Activated CD8-positive, alpha-beta T cell treated with anti-CD3 and anti-CD28 coated beads for 36 hours (primary cell): ENCODE data around the gene COA1. TPM values are rescaled to one million over a fixed set of nuclear protein-coding genes. Genes with fewer than 3 reads are reported as not detected.

Experiments used
- ATAC-seq: fragments of 200-7000 bp; cut with Tn5 transposase; one replicate; pipeline ENCODE4 v1.10.0; 2021; ENCODE audit warnings: mild to moderate bottlenecking, moderate library complexity
- CTCF ChIA-PET: fragments of 350-600 bp; sonication (Branson Sonifier 250); formaldehyde crosslinking; loops from one replicate; lab custom pipeline; 2021; ENCODE audit warnings: antibody characterized with exemption; lab: Charles Lee
- POLR2A ChIA-PET: fragments of 350-600 bp; sonication (Branson Sonifier 250); formaldehyde crosslinking; loops from one replicate; lab custom pipeline; 2021; ENCODE audit warnings: antibody characterized with exemption; lab: Charles Lee
- DNase-seq: peaks from one replicate; pipeline ENCODE4 v3.0.0-alpha.2; 2020
- H3K27ac Mint-ChIP-seq: one replicate; pipeline ENCODE4 v1.8.0; 2021; ENCODE audit warnings: mild to moderate bottlenecking, mixed read lengths
- H3K27me3 Mint-ChIP-seq: one replicate; pipeline ENCODE4 v1.8.0; 2021; ENCODE audit warnings: mixed read lengths
- H3K36me3 Mint-ChIP-seq: one replicate; pipeline ENCODE4 v1.8.0; 2021; ENCODE audit warnings: low read depth, mixed read lengths
- H3K4me1 Mint-ChIP-seq: one replicate; pipeline ENCODE4 v1.8.0; 2021; ENCODE audit warnings: low read depth, mixed read lengths
- H3K4me3 Mint-ChIP-seq: one replicate; pipeline ENCODE4 v1.8.0; 2021; ENCODE audit warnings: mild to moderate bottlenecking, moderate library complexity, mixed read lengths
- H3K9me3 Mint-ChIP-seq: one replicate; pipeline ENCODE4 v1.8.0; 2021; ENCODE audit warnings: mixed read lengths
- intact Hi-C: fragments of 100-400 bp; cut with micrococcal nuclease; formaldehyde crosslinking; loops from one replicate; pipeline ENCODE4 v1.10.0; 2022
- total RNA-seq, 2 experiments: library from RNA; stranded (reverse); gene quantifications; one replicate each; pipeline ENCODE4 v1.2.3, GENCODE V29; 2021
- TF ChIP-seq, protein P1 (sequence below): fragments of 200-600 bp; IDR thresholded peaks from one replicate; pipeline ENCODE4 v1.8.0; 2022; ENCODE audit warnings: antibody characterized with exemption, mild to moderate bottlenecking

The COA1 gene
- total RNA-seq, 2 experiments from 2014 or later = 78.8 to 85.6 TPM

DNA sequence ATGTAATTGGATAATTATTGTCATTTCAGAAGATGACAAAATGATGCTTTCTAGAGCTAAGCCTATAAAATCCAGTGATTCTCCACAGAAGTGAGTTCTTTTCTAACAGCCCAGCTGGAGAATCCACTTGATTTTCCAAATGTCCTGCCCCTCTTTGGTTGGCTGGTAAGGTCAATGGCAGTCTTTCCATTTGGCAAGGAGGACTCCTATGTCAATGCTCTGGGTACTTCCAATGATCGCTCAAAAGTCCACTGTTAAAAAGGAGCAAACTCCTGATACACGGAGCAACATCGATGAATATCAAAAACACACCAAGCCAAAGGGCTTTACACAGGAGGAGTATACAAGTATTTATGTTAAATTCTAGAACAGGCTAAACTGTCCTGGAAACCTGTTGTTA is 88.6 kb downstream of the COA1 start:
- H3K27me3 Mint-ChIP-seq = no peaks in the 10 kb centered on the region
- ATAC-seq (no peak), DNase-seq (no peak)
- POLR2A ChIA-PET = interaction anchor here (0.6 to 3.1 kb wide), 6 partner anchors 8 to 54 kb away, joined by 3 to 16 read pairs (median 3); no protein-coding TSS in a partner anchor
- H3K9me3 Mint-ChIP-seq = no peaks in the 10 kb centered on the region
- H3K4me1 Mint-ChIP-seq = peaks cover 94% of the 10 kb centered on the region
- no peak overlapping the region for H3K4me3 Mint-ChIP-seq
- CTCF ChIA-PET = interaction anchor here (1.0 to 6.7 kb wide), 4 partner anchors 15 to 59 kb away, joined by 5 to 61 read pairs (median 16); partner anchors contain the start of gene STK17A
- intact Hi-C loops = no loop called here
- TF ChIP-seq, protein P1, sequence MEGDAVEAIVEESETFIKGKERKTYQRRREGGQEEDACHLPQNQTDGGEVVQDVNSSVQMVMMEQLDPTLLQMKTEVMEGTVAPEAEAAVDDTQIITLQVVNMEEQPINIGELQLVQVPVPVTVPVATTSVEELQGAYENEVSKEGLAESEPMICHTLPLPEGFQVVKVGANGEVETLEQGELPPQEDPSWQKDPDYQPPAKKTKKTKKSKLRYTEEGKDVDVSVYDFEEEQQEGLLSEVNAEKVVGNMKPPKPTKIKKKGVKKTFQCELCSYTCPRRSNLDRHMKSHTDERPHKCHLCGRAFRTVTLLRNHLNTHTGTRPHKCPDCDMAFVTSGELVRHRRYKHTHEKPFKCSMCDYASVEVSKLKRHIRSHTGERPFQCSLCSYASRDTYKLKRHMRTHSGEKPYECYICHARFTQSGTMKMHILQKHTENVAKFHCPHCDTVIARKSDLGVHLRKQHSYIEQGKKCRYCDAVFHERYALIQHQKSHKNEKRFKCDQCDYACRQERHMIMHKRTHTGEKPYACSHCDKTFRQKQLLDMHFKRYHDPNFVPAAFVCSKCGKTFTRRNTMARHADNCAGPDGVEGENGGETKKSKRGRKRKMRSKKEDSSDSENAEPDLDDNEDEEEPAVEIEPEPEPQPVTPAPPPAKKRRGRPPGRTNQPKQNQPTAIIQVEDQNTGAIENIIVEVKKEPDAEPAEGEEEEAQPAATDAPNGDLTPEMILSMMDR = no peak
- peak overlapping the region; percentile 84 for H3K27ac Mint-ChIP-seq
- peaks cover 79% of the 10 kb centered on the region for H3K36me3 Mint-ChIP-seq

DNA sequence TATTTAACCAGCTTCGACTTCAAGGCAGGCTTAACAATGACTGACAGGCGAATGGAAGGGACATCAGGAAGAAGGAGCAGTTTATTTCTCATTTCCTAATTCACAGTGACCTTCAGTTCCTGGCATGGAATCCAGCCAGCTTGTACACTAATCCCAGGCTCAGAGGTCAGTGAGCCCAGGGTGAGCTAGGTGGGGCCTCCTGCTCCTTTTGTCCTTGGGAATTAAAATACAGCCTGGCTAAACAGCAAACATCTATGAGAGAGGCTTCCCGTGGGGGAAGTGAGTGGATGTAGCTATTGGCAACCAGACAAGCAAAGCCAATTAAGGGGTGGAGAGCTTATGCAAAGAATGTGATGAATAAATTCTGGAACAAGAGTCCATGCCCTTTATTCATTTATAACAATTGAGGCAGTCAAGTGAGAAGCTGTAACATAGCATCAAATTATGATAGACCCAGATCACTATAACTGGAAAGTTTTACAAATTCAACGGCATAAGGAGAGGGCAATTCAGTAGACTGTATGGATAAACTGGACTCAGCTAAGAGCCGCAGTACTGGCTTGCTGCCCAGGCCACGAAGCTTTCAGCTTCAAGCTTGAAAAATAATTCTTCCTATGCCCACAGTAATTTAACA is 89.3 kb downstream of the COA1 start:
- peak overlapping the region; percentile 7 for H3K4me3 Mint-ChIP-seq
- no peaks in the 10 kb centered on the region for H3K9me3 Mint-ChIP-seq
- H3K36me3 Mint-ChIP-seq = peaks cover 78% of the 10 kb centered on the region
- TF ChIP-seq, protein P1 = no peak
- peak overlapping the region; percentile 84 for H3K27ac Mint-ChIP-seq
- H3K27me3 Mint-ChIP-seq = no peaks in the 10 kb centered on the region
- intact Hi-C loops = no loop called here
- CTCF ChIA-PET = interaction anchor here (0.7 to 6.7 kb wide), 8 partner anchors 8 to 198 kb away, joined by 3 to 61 read pairs (median 4); partner anchors contain the start of gene STK17A
- POLR2A ChIA-PET = interaction anchor here (1.2 to 3.1 kb wide), 7 partner anchors 9 to 54 kb away, joined by 3 to 16 read pairs (median 3); no protein-coding TSS in a partner anchor
- DNase-seq = no peak
- no peak for ATAC-seq
- H3K4me1 Mint-ChIP-seq = peaks cover 94% of the 10 kb centered on the region

DNA sequence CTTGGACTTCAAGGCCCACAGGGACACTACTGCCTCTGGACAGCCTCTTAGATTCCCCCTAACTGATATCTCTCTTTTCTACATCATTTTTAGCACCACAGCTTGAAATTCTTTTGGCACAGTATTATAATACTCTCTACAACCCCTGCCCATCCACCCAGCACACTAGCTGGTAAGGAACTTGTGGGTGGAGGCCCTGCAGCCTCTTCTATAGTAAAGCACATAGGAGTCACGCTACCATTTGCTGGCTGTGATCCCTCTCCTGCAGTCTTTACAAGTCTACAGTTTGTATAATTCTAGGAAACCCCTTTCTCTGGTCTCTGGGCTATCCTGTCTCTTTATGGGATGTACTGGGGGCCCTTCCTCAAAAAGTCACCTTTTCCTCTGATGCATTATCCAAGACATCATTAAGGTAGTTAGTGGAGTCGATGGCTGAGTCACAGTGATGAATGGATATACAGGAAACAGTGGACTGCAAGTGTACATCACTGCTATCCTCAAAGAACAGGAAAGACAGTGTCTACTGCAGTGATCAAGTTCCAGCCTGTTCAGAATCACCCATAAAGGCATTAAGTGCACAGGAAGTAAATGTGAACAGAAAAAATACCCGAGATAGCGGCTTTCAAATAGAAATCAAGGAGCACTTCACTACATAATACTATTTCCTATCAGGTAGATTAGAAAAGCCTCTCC is 92.1 kb downstream of the COA1 start:
- Mint-ChIP-seq H3K27ac (peak overlapping the region; percentile 92), H3K4me3 (peak overlapping the region; percentile 5), H3K27me3 (no peaks in the 10 kb centered on the region), H3K9me3 (no peaks in the 10 kb centered on the region), H3K4me1 (peaks cover 96% of the 10 kb centered on the region), H3K36me3 (peaks cover 76% of the 10 kb centered on the region)
- intact Hi-C loops = no loop called here
- peak; percentile 82 for ATAC-seq
- TF ChIP-seq, protein P1 = no peak
- POLR2A ChIA-PET = interaction anchor here (0.9 to 1.1 kb wide), 2 partner anchors 9 to 24 kb away, joined by 3 read pairs; no protein-coding TSS in a partner anchor
- DNase-seq = peak; percentile 47
- CTCF ChIA-PET = interaction anchor here (0.6 to 6.7 kb wide), 5 partner anchors 9 to 1285 kb away, joined by 3 to 61 read pairs (median 4); partner anchors contain the start of gene STK17A

DNA sequence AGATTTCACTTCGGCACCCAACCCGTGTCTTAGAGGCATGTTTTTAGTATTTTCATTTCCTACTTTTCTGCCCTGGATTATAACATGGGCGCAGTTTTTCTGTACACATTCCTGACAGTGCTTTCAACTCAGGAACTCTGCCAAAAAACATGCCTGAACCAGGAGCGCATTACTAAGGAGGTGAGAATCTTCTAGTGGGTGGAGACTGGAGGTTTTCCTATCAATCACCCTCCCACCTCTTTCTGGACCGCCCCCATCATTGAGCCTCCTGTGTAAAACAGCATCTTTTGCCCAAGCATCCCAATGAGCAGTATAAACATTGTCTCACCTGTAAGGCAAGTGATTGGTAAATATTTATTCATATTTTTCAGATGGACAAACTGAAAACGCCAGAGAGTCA is 93.2 kb downstream of the COA1 start:
- peaks cover 84% of the 10 kb centered on the region for H3K36me3 Mint-ChIP-seq
- POLR2A ChIA-PET = no interaction called here
- intact Hi-C loops = no loop called here

More for the DNA sequence above, 93.2 kb downstream of the COA1 start:
- peak overlapping the region; percentile 92 for H3K27ac Mint-ChIP-seq
- no peak for ATAC-seq
- DNase-seq = no peak
- H3K4me1 Mint-ChIP-seq = peaks cover 99% of the 10 kb centered on the region
- CTCF ChIA-PET = interaction anchor here (1.9 to 6.7 kb wide), 4 partner anchors 9 to 64 kb away, joined by 6 to 61 read pairs (median 19); partner anchors contain the start of gene STK17A
- TF ChIP-seq, protein P1 = no peak
- H3K9me3 Mint-ChIP-seq = no peaks in the 10 kb centered on the region
- H3K4me3 Mint-ChIP-seq = no peak overlapping the region
- H3K27me3 Mint-ChIP-seq = no peaks in the 10 kb centered on the region
